GM12875 (cell line): ENCODE measurements around the gene MPZL2.

Experiments used
- H3K4me3 ChIP-seq: one replicate; pipeline ENCODE4 v1.5.1; 2011; ENCODE audit warnings: low read depth, low read length, control low read depth
- CTCF ChIP-seq: IDR thresholded peaks from 2 replicates; pipeline ENCODE4 v1.5.1; 2011; ENCODE audit warnings: low read depth, mild to moderate bottlenecking, control low read depth, inconsistent platforms, low read length, moderate library complexity, borderline replicate concordance; ENCODE audit not compliant: insufficient read depth

MPZL2 gene

GRCh38 chr11:118230088-118230487, 34.0 kb downstream of the MPZL2 start:
- TF ChIP-seq CTCF, result no peak
- H3K4me3 ChIP-seq, result no peak overlapping the region

- no peak for TF ChIP-seq CTCF
- no peak overlapping the region for H3K4me3 ChIP-seq
Measured at GRCh38 chr11:118229274-118229847, 34.7 kb downstream of the MPZL2 start.

- no peak overlapping the region for H3K4me3 ChIP-seq
- TF ChIP-seq CTCF, result no peak
Measured at GRCh38 chr11:118227865-118228785, 36.0 kb downstream of the MPZL2 start.

- TF ChIP-seq CTCF, result no peak
- H3K4me3 ChIP-seq, result no peak overlapping the region
Measured at GRCh38 chr11:118226781-118227180, 37.3 kb downstream of the MPZL2 start.

- TF ChIP-seq CTCF, result no peak
- H3K4me3 ChIP-seq, result no peak overlapping the region
Measured at GRCh38 chr11:118226296-118226695, 37.8 kb downstream of the MPZL2 start.

- no peak for TF ChIP-seq CTCF
- H3K4me3 ChIP-seq, result no peak within 1 kb of the TSS
Measured at GRCh38 chr11:118224511-118225188, 39.4 kb downstream of the MPZL2 start, which contains the start of gene JAML. Gene JAML (minus strand): TSS chr11:118225011. CDS start chr11:118214866, 10,145 bp downstream.

GRCh38 chr11:118223992-118224391, 40.1 kb downstream of the MPZL2 start:
- no peak overlapping the region for H3K4me3 ChIP-seq
- no peak for TF ChIP-seq CTCF
